SK-N-SH (cell line): ENCODE results near the gene TJAP1.

ENCODE experiments used
- MXI1 ChIP-seq: IDR thresholded peaks from 2 replicates; pipeline ENCODE4 v1.6.1; 2012; ENCODE audit warnings: mild to moderate bottlenecking, low read depth, low read length, improper control_type of control experiment
- NRF1 ChIP-seq: IDR thresholded peaks from 2 replicates; pipeline ENCODE4 v1.6.1; 2012; ENCODE audit warnings: low read depth, mild to moderate bottlenecking, low read length
- RFX5 ChIP-seq: IDR thresholded peaks from 2 replicates; pipeline ENCODE4 v1.6.1; 2012; ENCODE audit warnings: mild to moderate bottlenecking, improper control_type of control experiment, low read length

DNA sequence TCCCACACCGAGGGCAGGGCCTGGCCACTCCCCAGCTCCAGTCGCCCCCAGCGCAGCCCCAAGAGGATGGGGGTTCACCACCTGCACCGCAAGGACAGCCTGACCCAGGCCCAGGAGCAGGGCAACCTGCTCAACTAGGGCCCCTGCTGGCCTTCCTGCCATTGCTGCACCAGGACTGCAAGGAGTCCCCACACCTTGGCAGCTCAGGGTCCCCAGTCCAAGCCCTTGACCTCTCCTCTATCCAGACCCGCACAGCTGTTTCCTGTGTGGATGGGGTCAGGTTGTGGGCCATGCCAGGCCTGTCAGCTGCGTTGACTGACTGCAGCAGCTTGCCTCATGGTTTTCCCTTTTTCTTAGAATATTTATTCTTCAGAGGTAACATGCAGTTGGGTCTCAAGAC lies 28.3 kb downstream of the TJAP1 start:
- no peak for TF ChIP-seq NRF1
- TF ChIP-seq MXI1 = no peak
- no peak for TF ChIP-seq RFX5
